Measurements from ENCODE around the gene CTDP1. TPM values are rescaled to one million over a fixed set of nuclear protein-coding genes. Genes with fewer than 3 reads are reported as not detected.

The CTDP1 gene
- total RNA-seq, 1 experiment from 2014 or later = 24.9 TPM

DNA sequence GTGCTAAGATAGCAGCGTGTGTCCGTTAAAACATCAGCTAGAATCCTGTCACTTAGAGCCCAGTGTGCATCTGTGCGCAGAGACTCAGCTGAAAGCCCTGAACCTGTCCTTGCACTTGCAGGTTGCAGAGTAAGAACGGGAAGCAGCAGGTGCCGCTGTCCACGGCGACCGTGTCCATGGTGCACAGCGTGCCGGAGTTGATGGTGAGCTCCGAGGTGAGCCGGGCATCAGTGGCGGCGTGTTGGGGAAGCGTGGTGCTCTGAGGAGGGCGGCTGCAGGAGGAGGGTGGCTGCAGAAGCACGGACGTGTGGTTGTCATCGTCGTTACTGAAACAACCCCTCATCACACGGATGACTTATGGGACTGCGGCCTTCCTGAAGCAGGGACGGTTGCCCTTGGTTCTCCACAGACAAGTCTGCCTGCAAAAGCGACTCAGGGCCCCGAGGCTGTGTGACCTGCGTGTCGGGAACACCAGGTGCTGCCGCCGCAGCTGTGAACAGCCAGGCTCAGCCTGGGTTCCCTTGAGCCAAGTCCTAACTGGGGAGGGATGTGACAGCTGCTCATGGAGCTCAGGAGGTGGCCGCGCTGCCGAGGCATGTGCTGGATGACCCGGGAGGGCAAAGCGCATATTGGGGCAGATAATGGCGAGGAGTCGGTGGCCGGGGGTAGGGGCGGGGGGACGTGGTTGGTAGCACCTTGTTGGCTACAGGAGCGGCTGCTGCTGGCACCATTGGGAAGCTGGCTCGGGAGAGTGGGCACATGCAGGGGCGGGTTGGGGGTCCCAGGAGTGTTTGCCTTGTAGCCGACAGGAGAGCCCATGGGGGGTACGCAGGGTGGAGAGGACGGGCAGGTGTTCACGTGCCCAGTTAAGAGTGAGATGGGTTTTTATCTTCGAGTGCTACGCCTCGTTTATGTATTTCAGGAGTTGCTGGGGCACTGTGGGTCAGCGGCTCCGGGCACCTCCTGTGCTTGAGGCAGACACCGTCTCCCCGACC is 16.6 kb downstream of the CTDP1 start:
- TF ChIP-seq JUND (IDR thresholded peaks at IDR 0.05) (no peak), POLR2A (IDR thresholded peaks at IDR 0.05; ENCODE audit: borderline replicate concordance, extremely low read depth, insufficient read depth, insufficient read length) (no peak), FOSL1 (IDR thresholded peaks at IDR 0.05; ENCODE audit: low read depth) (no peak), POLR2AphosphoS5 (IDR thresholded peaks at IDR 0.05; ENCODE audit: low read depth, low read length) (no peak), TCF7L2 (IDR thresholded peaks at IDR 0.05; ENCODE audit: borderline replicate concordance, extremely low read depth, insufficient read depth, insufficient read length) (no peak), EZH2phosphoT487 (IDR thresholded peaks at IDR 0.05; ENCODE audit: borderline replicate concordance) (no peak), EZH2 (IDR thresholded peaks at IDR 0.05) (no peak), SIN3A (IDR thresholded peaks at IDR 0.05; ENCODE audit: low read depth) (no peak), SRF (IDR thresholded peaks at IDR 0.05; ENCODE audit: low read depth) (no peak), YY1 (IDR thresholded peaks at IDR 0.05; ENCODE audit: extremely low read depth, insufficient replicate concordance, low read depth, low read length) (no peak), SP1 (IDR thresholded peaks at IDR 0.05; ENCODE audit: low read depth) (no peak)
- TF ChIP-seq, protein P1, sequence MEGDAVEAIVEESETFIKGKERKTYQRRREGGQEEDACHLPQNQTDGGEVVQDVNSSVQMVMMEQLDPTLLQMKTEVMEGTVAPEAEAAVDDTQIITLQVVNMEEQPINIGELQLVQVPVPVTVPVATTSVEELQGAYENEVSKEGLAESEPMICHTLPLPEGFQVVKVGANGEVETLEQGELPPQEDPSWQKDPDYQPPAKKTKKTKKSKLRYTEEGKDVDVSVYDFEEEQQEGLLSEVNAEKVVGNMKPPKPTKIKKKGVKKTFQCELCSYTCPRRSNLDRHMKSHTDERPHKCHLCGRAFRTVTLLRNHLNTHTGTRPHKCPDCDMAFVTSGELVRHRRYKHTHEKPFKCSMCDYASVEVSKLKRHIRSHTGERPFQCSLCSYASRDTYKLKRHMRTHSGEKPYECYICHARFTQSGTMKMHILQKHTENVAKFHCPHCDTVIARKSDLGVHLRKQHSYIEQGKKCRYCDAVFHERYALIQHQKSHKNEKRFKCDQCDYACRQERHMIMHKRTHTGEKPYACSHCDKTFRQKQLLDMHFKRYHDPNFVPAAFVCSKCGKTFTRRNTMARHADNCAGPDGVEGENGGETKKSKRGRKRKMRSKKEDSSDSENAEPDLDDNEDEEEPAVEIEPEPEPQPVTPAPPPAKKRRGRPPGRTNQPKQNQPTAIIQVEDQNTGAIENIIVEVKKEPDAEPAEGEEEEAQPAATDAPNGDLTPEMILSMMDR (IDR thresholded peaks at IDR 0.05 in 2 of 3, conservative IDR thresholded peaks at IDR 0.05 in 1 of 3; ENCODE audit: borderline replicate concordance in 1 of 3, insufficient read depth in 1 of 3, low read depth in 2 of 3, low read length in 2 of 3) = no peak
- TF ChIP-seq, protein P2, sequence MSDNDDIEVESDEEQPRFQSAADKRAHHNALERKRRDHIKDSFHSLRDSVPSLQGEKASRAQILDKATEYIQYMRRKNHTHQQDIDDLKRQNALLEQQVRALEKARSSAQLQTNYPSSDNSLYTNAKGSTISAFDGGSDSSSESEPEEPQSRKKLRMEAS (IDR thresholded peaks at IDR 0.05) = no peak
- DNase-seq (ENCODE audit: low read depth, low spot score) (no peak), ATAC-seq (no peak)
- H2AFZ ChIP-seq (ENCODE audit: low read depth, low read length, poor library complexity, severe bottlenecking) = no peak overlapping the region
- ChIA-PET POLR2A (no interaction called here), RAD21 (ENCODE audit: low non-redundant PET in 1 of 2, low total read pairs in 2 of 2, uncharacterized antibody in 2 of 2, unreplicated experiment in 2 of 2) (no interaction called here), CTCF (no interaction called here)
- BruUV-seq (replicated peaks) = no TSS peak
- no peak overlapping the region for H3K4me3 ChIP-seq (replicated peaks in 1 of 2; ENCODE audit: low read depth in 1 of 2, low read length in 2 of 2)
- H3K9ac ChIP-seq (ENCODE audit: low read length) = no peak overlapping the region
- no peak overlapping the region for H3K27ac ChIP-seq (ENCODE audit: low read depth, low read length)
- no peaks in the 10 kb centered on the region for H3K9me2 ChIP-seq (ENCODE audit: insufficient read depth)
- H3K4me1 ChIP-seq (ENCODE audit: control insufficient read depth in 1 of 2, insufficient read depth in 2 of 2, low read length in 2 of 2) = no peaks in the 10 kb centered on the region
- intact Hi-C loops (cut with micrococcal nuclease) = no loop called here
- H3K79me2 ChIP-seq (ENCODE audit: insufficient read depth, low read length) = peaks cover 30% of the 10 kb centered on the region
- no peaks in the 10 kb centered on the region for H3K27me3 ChIP-seq (ENCODE audit: insufficient read depth, low read length)
- H3K36me3 ChIP-seq (ENCODE audit: control insufficient read depth in 1 of 2, insufficient read depth in 2 of 2, low read length in 2 of 2) = peaks cover 15 to 19% of the 10 kb centered on the region in 2 experiments; a peak in 3 of 4 replicates
- H3K4me2 ChIP-seq (ENCODE audit: low read length) = no peak overlapping the region
- no peaks in the 10 kb centered on the region for H3K9me3 ChIP-seq (ENCODE audit: control insufficient read depth in 1 of 2, insufficient read depth in 1 of 2, low read depth in 1 of 2, low read length in 2 of 2)
- H4K20me1 ChIP-seq (ENCODE audit: insufficient read depth) = no peaks in the 10 kb centered on the region
